Epithelial cell of proximal tubule (primary cell): ENCODE results near the gene CPOX. TPM values are rescaled to one million over a fixed set of nuclear protein-coding genes. Genes with fewer than 3 reads are reported as not detected.

ENCODE experiments used
- DNase-seq: peaks from one replicate; pipeline ENCODE4 v3.0.0-alpha.2; 2011; ENCODE audit warnings: low read depth
- H3K4me3 ChIP-seq: 2 replicates; pipeline ENCODE4 v1.5.1; 2011; ENCODE audit warnings: low read depth, mild to moderate bottlenecking, low read length
- total RNA-seq: library from RNA; depleted of rRNA; stranded (reverse); fragments of >200 nt; gene quantifications from 2 replicates; pipeline ENCODE4 v1.2.3, GENCODE V29; 2015
- TF ChIP-seq, protein P1 (sequence below): conservative IDR thresholded peaks from 2 replicates; pipeline ENCODE4 v1.5.1; 2012; ENCODE audit warnings: low read depth, mild to moderate bottlenecking, low read length

The CPOX gene
- total RNA-seq, 1 donor from 2014 or later, result 48.9 TPM

DNA sequence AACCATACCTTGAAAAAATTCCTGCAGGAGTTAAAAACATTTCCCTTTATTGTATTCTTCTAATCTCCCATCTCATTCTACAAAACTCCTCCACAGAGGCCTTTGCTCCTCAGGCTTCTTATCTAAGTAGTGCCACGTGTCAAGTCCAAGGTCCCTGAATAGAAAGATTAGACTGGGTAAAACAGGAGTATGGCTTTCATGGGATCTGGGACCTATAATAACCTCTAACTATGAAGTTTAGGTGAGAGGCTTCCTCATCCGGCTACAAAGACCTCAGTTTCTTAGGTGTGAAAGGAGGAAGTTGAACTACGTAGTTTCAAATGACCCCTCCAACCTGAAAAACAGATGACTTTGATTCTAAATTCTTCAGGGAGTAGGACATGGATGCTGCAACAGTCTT lies 41.7 kb downstream of the CPOX start:
- DNase-seq, result no peak
- no peak overlapping the region for H3K4me3 ChIP-seq
- TF ChIP-seq, protein P1, sequence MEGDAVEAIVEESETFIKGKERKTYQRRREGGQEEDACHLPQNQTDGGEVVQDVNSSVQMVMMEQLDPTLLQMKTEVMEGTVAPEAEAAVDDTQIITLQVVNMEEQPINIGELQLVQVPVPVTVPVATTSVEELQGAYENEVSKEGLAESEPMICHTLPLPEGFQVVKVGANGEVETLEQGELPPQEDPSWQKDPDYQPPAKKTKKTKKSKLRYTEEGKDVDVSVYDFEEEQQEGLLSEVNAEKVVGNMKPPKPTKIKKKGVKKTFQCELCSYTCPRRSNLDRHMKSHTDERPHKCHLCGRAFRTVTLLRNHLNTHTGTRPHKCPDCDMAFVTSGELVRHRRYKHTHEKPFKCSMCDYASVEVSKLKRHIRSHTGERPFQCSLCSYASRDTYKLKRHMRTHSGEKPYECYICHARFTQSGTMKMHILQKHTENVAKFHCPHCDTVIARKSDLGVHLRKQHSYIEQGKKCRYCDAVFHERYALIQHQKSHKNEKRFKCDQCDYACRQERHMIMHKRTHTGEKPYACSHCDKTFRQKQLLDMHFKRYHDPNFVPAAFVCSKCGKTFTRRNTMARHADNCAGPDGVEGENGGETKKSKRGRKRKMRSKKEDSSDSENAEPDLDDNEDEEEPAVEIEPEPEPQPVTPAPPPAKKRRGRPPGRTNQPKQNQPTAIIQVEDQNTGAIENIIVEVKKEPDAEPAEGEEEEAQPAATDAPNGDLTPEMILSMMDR, result no peak

DNA sequence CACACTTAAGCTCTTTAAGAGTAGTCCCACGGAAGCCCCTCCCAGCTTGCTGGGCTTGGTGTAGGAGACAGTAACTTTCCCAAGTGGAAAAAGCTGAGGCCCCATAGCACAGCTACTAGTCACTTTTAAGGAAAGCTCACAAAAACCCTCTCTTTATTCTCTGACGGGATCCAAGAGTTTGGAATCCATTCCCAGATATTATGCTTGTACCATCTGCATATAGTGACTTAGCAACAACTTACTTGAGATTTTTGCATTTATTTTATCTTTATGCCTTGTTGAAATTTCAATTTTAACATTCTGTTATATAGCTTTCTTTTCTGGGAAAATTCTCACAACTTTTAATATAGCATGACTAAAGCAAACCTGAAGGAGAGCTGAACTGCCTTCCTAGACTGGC lies 42.2 kb downstream of the CPOX start:
- DNase-seq, result no peak
- no peak overlapping the region for H3K4me3 ChIP-seq
- TF ChIP-seq, protein P1, result no peak

DNA sequence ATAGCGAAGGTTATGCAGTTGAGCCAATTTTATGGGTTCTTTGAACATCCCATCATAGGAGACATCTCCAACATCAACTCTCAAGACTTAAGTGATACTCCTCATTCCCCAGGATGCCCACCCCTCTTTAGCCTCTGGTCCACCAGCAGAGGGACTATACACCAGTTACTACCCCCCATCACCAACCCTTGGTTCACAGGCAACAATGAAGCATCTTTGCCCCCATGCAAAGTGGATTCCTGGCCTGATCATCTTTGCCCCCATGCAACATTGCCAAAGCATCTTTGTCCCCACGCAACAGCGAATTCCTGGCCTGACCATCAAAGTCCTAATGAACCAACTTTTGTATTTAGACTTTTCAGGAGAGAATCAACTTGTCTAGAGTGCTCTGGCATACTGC lies 42.6 kb downstream of the CPOX start:
- no peak for DNase-seq
- H3K4me3 ChIP-seq, result no peak overlapping the region
- TF ChIP-seq, protein P1, result no peak

DNA sequence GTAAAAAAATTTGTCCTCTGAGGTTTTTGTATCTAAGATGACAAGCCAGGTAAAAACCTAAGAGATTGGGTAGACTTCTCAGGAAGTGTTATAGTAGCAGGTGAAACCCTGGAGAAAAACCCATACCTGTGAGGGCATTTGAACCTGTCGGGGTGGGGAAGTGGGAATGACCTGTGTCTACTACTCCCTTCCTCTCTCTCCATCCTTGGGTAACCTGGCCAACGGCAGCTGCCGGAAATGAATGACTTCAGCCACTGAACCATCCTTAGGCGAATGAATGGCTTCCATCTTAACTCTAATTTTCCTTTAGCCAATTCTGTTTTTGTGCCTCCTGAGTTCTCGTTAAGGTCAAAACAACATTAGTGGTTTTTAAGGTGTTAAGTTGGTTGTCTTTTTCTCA lies 44.9 kb downstream of the CPOX start:
- no peak overlapping the region for H3K4me3 ChIP-seq
- no peak for DNase-seq
- TF ChIP-seq, protein P1, result no peak

DNA sequence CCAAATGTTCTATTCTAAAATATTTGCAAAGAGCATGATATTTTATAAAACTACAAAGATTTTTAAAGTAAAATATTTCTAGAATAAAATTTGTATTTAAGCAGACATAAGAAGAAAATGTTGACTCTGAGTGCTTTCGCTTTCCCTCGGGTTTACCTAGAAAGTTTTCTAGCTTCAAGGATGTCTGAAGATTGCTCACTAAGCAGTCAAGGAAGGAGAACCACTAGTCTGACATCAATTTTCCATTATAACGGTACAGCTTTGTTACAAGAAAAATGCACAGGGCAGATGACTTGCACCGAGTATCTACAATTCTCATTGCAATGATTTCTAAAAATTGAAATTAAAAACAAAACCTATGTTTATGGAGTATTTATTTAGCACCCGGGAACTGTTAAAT lies 47.5 kb downstream of the CPOX start:
- DNase-seq, result no peak
- H3K4me3 ChIP-seq, result no peak overlapping the region
- TF ChIP-seq, protein P1, result no peak

DNA sequence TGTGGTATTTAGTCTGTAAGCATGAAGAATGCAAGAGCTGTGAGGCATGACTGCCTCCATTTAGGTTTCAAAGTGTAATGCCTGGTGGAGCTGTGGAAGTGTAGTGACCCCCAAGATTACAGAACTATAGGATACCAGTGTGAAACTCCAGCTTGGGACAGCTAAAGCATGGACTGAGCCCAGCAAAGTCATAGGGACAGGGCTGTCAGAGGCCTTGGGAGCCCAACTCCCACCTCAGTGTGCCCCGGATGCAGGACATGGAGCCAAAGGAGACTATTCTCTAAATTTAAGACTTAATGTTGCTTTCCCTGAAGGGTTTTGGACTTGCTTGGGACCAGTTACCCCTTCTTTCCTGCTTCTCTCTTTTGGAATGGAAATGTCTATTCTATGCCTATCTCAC lies 50.8 kb downstream of the CPOX start:
- H3K4me3 ChIP-seq, result no peak overlapping the region
- DNase-seq, result no peak
- TF ChIP-seq, protein P1, result no peak

DNA sequence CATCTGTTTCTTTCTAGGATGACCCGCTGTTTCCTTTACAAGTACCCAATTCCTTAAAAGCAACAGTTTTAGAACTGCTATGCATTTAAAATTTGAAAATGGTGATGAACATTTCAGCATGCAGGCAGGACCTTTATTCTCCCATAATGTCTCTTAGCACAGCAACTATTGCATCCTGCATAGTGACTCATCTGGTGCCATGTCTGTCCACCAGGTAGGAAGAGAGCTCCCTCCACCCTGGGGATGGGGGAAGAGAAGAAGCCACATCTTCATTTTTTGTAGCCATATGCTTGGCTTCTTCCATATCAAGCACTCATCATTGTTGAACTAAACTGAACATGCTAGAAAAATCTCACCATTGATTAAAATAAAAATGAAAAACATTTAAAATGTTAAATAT lies 51.7 kb downstream of the CPOX start:
- H3K4me3 ChIP-seq, result no peak overlapping the region
- TF ChIP-seq, protein P1, result no peak
- no peak for DNase-seq
